Epidermal melanocyte (primary cell): ENCODE measurements around the gene LYZL4.

Experiments
- DNase-seq: peaks from one replicate; pipeline ENCODE4 v3.0.0; 2011; ENCODE audit warnings: low spot score; ENCODE audit not compliant: insufficient read length

Gene LYZL4

GRCh38 chr3:42375121-42375800 lies 35.1 kb downstream of the LYZL4 start:
- DNase-seq: no peak

- no peak for DNase-seq
These were observed 38.6 kb downstream of the LYZL4 start for GRCh38 chr3:42371776-42372175.

- no peak for DNase-seq
These were observed 40.6 kb downstream of the LYZL4 start for GRCh38 chr3:42369832-42370231.

- no peak for DNase-seq
These were observed 41.1 kb downstream of the LYZL4 start for GRCh38 chr3:42369304-42369703.

- DNase-seq: no peak
These were observed 41.5 kb downstream of the LYZL4 start for GRCh38 chr3:42368861-42369260.

GRCh38 chr3:42367903-42368302 lies 42.5 kb downstream of the LYZL4 start:
- no peak for DNase-seq

- DNase-seq: no peak
These were observed 43.9 kb downstream of the LYZL4 start for GRCh38 chr3:42366550-42366949.

GRCh38 chr3:42357335-42357734 lies 53.1 kb downstream of the LYZL4 start:
- DNase-seq: no peak

GRCh38 chr3:42355612-42356011 lies 54.8 kb downstream of the LYZL4 start:
- DNase-seq: no peak

- no peak for DNase-seq
These were observed 56.8 kb downstream of the LYZL4 start for GRCh38 chr3:42353631-42354030.

- DNase-seq: peak; percentile 60
These were observed 59.2 kb downstream of the LYZL4 start for GRCh38 chr3:42351207-42351606.

- DNase-seq: no peak
These were observed 60.4 kb downstream of the LYZL4 start for GRCh38 chr3:42349765-42350594.

GRCh38 chr3:42347928-42348327 lies 62.5 kb downstream of the LYZL4 start:
- no peak for DNase-seq
